H1 (cell line): ENCODE results near the gene APOL4. TPM values are rescaled to one million over a fixed set of nuclear protein-coding genes. Genes with fewer than 3 reads are reported as not detected.

Experiments
- CTCF ChIA-PET: fragments of 300-600 bp; sonication (Branson Sonifier 250); formaldehyde crosslinking; loops from one replicate; lab custom pipeline; 2021; ENCODE audit not compliant: partially characterized antibody; lab: Charles Lee
- POLR2A ChIA-PET: fragments of 300-600 bp; sonication (Branson Sonifier 250); formaldehyde crosslinking; loops from one replicate; lab custom pipeline; 2021; ENCODE audit warnings: inconsistent platforms; ENCODE audit not compliant: partially characterized antibody; lab: Charles Lee
- DNase-seq, 2 experiments: peaks; one replicate each; pipeline versions ENCODE4 v3.0.0 to v3.0.0-alpha.2; 2010 to 2022; ENCODE audit warnings: low spot score in 2 of 2, low read depth in 1 of 2, mixed read lengths in 1 of 2
- FAIRE-seq: peaks from 2 replicates; lab custom pipeline; 2011; peaks lifted over from hg19 to GRCh38; lab: Jason Lieb, UNC
- H2AFZ ChIP-seq: 2 replicates; pipeline ENCODE4 v1.8.1; 2012; ENCODE audit warnings: low read length, inconsistent platforms
- H2AK5ac ChIP-seq: 2 replicates; pipeline ENCODE4 v1.6.1; 2013; ENCODE audit warnings: low read depth, low read length
- H2BK120ac ChIP-seq: replicated peaks from 2 replicates; pipeline ENCODE3; 2013; ENCODE audit warnings: low read depth, low read length, inconsistent platforms
- H2BK12ac ChIP-seq: 2 replicates; pipeline ENCODE4 v1.6.1; 2013; ENCODE audit warnings: low read depth, low read length
- H2BK15ac ChIP-seq: 2 replicates; pipeline ENCODE4 v1.6.1; 2013; ENCODE audit warnings: low read length
- H2BK20ac ChIP-seq: 2 replicates; pipeline ENCODE4 v1.6.1; 2013; ENCODE audit warnings: low read length
- H2BK5ac ChIP-seq: 2 replicates; pipeline ENCODE4 v1.6.1; 2013; ENCODE audit warnings: low read depth, low read length
- H3K14ac ChIP-seq: 2 replicates; pipeline ENCODE4 v1.6.1; 2013; ENCODE audit warnings: inconsistent platforms; ENCODE audit not compliant: insufficient read length
- H3K18ac ChIP-seq: 2 replicates; pipeline ENCODE4 v1.6.1; 2013; ENCODE audit warnings: low read length; ENCODE audit errors: extremely low read depth
- H3K23ac ChIP-seq: 2 replicates; pipeline ENCODE4 v1.6.1; 2013; ENCODE audit warnings: inconsistent platforms; ENCODE audit not compliant: insufficient read length
- H3K23me2 ChIP-seq: 2 replicates; pipeline ENCODE4 v1.6.1; 2013; ENCODE audit warnings: low read depth, low read length
- H3K27ac ChIP-seq: 2 replicates; pipeline ENCODE4 v1.6.1; 2011; ENCODE audit warnings: low read depth, low read length, inconsistent platforms
- H3K27me3 ChIP-seq, 4 experiments: replicated peaks in 1 of 4; 1 replicate in 1 of 4; 2 replicates in 3 of 4; pipeline versions ENCODE4 v1.6.1 to v1.8.1; 2011 to 2013; ENCODE audit warnings: low read length in 3 of 4, mild to moderate bottlenecking in 3 of 4, inconsistent platforms in 2 of 4, mixed read lengths in 2 of 4, moderate library complexity in 1 of 4; ENCODE audit not compliant: control insufficient read depth in 3 of 4, insufficient read depth in 3 of 4; ENCODE audit errors: extremely low read depth in 1 of 4
- H3K36me3 ChIP-seq, 4 experiments: 2 replicates each; pipeline versions ENCODE4 v1.6.1 to v1.8.1; 2011 to 2013; ENCODE audit warnings: mild to moderate bottlenecking in 4 of 4, low read length in 3 of 4, moderate library complexity in 2 of 4, control low read depth in 1 of 4, inconsistent platforms in 1 of 4; ENCODE audit not compliant: insufficient read depth in 4 of 4, control insufficient read depth in 2 of 4
- H3K4ac ChIP-seq: replicated peaks from 2 replicates; pipeline ENCODE3; 2013; ENCODE audit warnings: low read length, low read depth, mixed read lengths, inconsistent platforms; ENCODE audit not compliant: insufficient read length
- H3K4me1 ChIP-seq, 4 experiments: replicated peaks in 1 of 4; 1 replicate in 1 of 4; 2 replicates in 3 of 4; pipeline versions ENCODE4 v1.6.1 to v1.8.1; 2011 to 2013; ENCODE audit warnings: low read length in 3 of 4, inconsistent platforms in 2 of 4, mixed read lengths in 1 of 4; ENCODE audit not compliant: insufficient read depth in 4 of 4, control insufficient read depth in 3 of 4
- H3K4me2 ChIP-seq, 2 experiments: 2 replicates each; pipeline versions ENCODE4 v1.6.1 to v1.8.1; 2011 to 2013; ENCODE audit warnings: low read depth in 2 of 2, low read length in 2 of 2, control low read depth in 1 of 2, inconsistent platforms in 1 of 2, mild to moderate bottlenecking in 1 of 2; ENCODE audit not compliant: insufficient read depth in 1 of 2
- H3K4me3 ChIP-seq, 4 experiments: fragments of 200-600, 300-600 bp in 1 of 4; sonication (generic), shearing (Covaris generic), sonication (Bioruptor Twin) in 1 of 4; 2 replicates each; pipeline versions ENCODE4 v1.5.1 to v1.8.1; 2011 to 2016; ENCODE audit warnings: low read length in 4 of 4, low read depth in 3 of 4, control low read depth in 2 of 4, inconsistent platforms in 2 of 4, mild to moderate bottlenecking in 2 of 4, mixed read lengths in 1 of 4, moderate library complexity in 1 of 4; ENCODE audit not compliant: insufficient read depth in 2 of 4; ENCODE audit errors: extremely low read depth in 1 of 4
- H3K56ac ChIP-seq: replicated peaks from 2 replicates; pipeline ENCODE3; 2013; ENCODE audit warnings: low read depth, mild to moderate bottlenecking, mixed read lengths, low read length, inconsistent platforms; ENCODE audit not compliant: insufficient read length
- H3K79me1 ChIP-seq: 2 replicates; pipeline ENCODE4 v1.6.1; 2013; ENCODE audit warnings: low read depth, low read length, control low read depth
- H3K79me2 ChIP-seq, 2 experiments: 2 replicates each; pipeline versions ENCODE4 v1.6.1 to v1.8.1; 2012 to 2013; ENCODE audit warnings: low read length in 2 of 2, mild to moderate bottlenecking in 2 of 2, inconsistent platforms in 1 of 2; ENCODE audit not compliant: insufficient read depth in 2 of 2, control insufficient read depth in 1 of 2
- H3K9ac ChIP-seq, 4 experiments: replicated peaks in 1 of 4; 1 replicate in 1 of 4; 2 replicates in 3 of 4; pipeline versions ENCODE4 v1.6.1 to v1.8.1; 2011 to 2013; ENCODE audit warnings: low read depth in 3 of 4, low read length in 3 of 4, control low read depth in 2 of 4, mild to moderate bottlenecking in 2 of 4, moderate library complexity in 2 of 4, inconsistent platforms in 1 of 4; ENCODE audit errors: extremely low read depth in 1 of 4
- H3K9me3 ChIP-seq, 2 experiments: 2 replicates each; pipeline versions ENCODE4 v1.6.1 to v1.8.1; 2012 to 2013; ENCODE audit warnings: mild to moderate bottlenecking in 2 of 2, moderate library complexity in 2 of 2, control low read depth in 1 of 2, inconsistent platforms in 1 of 2, low read depth in 1 of 2, low read length in 1 of 2, mixed read lengths in 1 of 2; ENCODE audit not compliant: insufficient read depth in 2 of 2
- H4K20me1 ChIP-seq, 2 experiments: replicated peaks in 1 of 2; 2 replicates each; pipeline versions ENCODE3 to v1.8.1; 2011 to 2013; ENCODE audit warnings: inconsistent platforms in 2 of 2, low read length in 2 of 2, mild to moderate bottlenecking in 1 of 2; ENCODE audit not compliant: insufficient read depth in 2 of 2, control insufficient read depth in 1 of 2
- H4K5ac ChIP-seq: 2 replicates; pipeline ENCODE4 v1.6.1; 2013; ENCODE audit warnings: low read length, low read depth, mixed read lengths, inconsistent platforms; ENCODE audit not compliant: insufficient read length
- H4K8ac ChIP-seq: 2 replicates; pipeline ENCODE4 v1.8.0; 2013; ENCODE audit warnings: mild to moderate bottlenecking, moderate library complexity, low read length, inconsistent platforms; ENCODE audit not compliant: insufficient read depth; ENCODE audit errors: extremely low read depth
- H4K91ac ChIP-seq: replicated peaks from 2 replicates; pipeline ENCODE3; 2013; ENCODE audit warnings: low read length, mixed read lengths, inconsistent platforms; ENCODE audit not compliant: insufficient read length
- ASH2L ChIP-seq: fragments of 200-600, 300-600 bp; sonication (generic); IDR thresholded peaks from one replicate; pipeline ENCODE4 v1.7.1; 2017; ENCODE audit warnings: low read length
- CBX8 ChIP-seq: fragments of 300-800, 300-1000 bp; sonication (generic); IDR thresholded peaks from 2 replicates; pipeline ENCODE4 v1.7.1; 2016; ENCODE audit warnings: low read depth, low read length, borderline replicate concordance
- CHD2 ChIP-seq: IDR thresholded peaks from 2 replicates; pipeline ENCODE4 v1.6.1; 2012; ENCODE audit warnings: low read length, improper control_type of control experiment
- EZH2 ChIP-seq: fragments of 200-600 bp; sonication (generic); IDR thresholded peaks from 2 replicates; pipeline ENCODE4 v1.7.1; 2012; ENCODE audit warnings: low read depth, mild to moderate bottlenecking, moderate library complexity, low read length, inconsistent platforms; ENCODE audit not compliant: severe bottlenecking
- NANOG ChIP-seq: IDR thresholded peaks from 2 replicates; pipeline ENCODE4 v1.6.1; 2011; ENCODE audit warnings: low read length, low read depth, mild to moderate bottlenecking, inconsistent platforms; ENCODE audit not compliant: insufficient read depth, poor library complexity, severe bottlenecking
- NRF1 ChIP-seq: IDR thresholded peaks from 2 replicates; pipeline ENCODE4 v1.6.1; 2011; ENCODE audit warnings: mild to moderate bottlenecking, low read depth, low read length, improper control_type of control experiment
- SAP30 ChIP-seq: fragments of 300-600 bp; sonication (generic); IDR thresholded peaks from 2 replicates; pipeline ENCODE4 v1.7.1; 2012; ENCODE audit warnings: low read length, moderate library complexity, mild to moderate bottlenecking, inconsistent platforms; ENCODE audit not compliant: insufficient read depth, insufficient replicate concordance
- TAF1 ChIP-seq: IDR thresholded peaks from 2 replicates; pipeline ENCODE4 v1.6.1; 2011; ENCODE audit warnings: mild to moderate bottlenecking, low read depth, low read length
- WGBS, 2 experiments: shearing (Covaris generic) in 1 of 2; methylation state at CpG; one replicate each; pipeline versions ENCODE4 v1.1.6 to v1.1.7; 2013 to 2015; ENCODE audit warnings: low lambda C conversion rate in 2 of 2, mixed read lengths in 2 of 2, inconsistent platforms in 1 of 2, low coverage in 1 of 2, missing lambda C conversion rate in 1 of 2; ENCODE audit not compliant: insufficient replicate concordance in 2 of 2, insufficient coverage in 1 of 2, insufficient read length in 1 of 2; ENCODE audit errors: extremely low coverage in 1 of 2, missing lambda C conversion rate in 1 of 2; 5-methylcytosine and 5-hydroxymethylcytosine counted together
- polyA plus RNA-seq, 7 experiments: library from polyadenylated mRNA; depleted of rRNA in 3 of 7; stranded (reverse) in 5 of 7; unstranded in 2 of 7; fragments of >200 nt in 5 of 7; fragments of 200-250 nt in 2 of 7; gene quantifications; 1 replicate in 5 of 7; 2 replicates in 1 of 7; 4 replicates in 1 of 7; pipeline versions ENCODE4 v1.2.1 to v1.2.3, GENCODE V29; 2011 to 2013; ENCODE audit warnings: missing spikeins in 2 of 7, mixed read lengths in 2 of 7
- total RNA-seq: library from RNA; stranded (reverse); fragmentation: NEBNext Ultra II Directional; extraction: Animal tissue kit (Norgen Biotek cat#: 25700); gene quantifications from 2 replicates; pipeline ENCODE4 v1.2.1, GENCODE V29; 2021
- TF ChIP-seq, protein P1 (sequence below): IDR thresholded peaks from 2 replicates; pipeline ENCODE4 v1.6.1; 2011; ENCODE audit warnings: low read depth, mild to moderate bottlenecking, low read length; ENCODE audit not compliant: insufficient read depth
- TF ChIP-seq, protein P2 (sequence below): IDR thresholded peaks from 2 replicates; pipeline ENCODE4 v1.6.1; 2012; ENCODE audit warnings: low read length, inconsistent platforms

The APOL4 gene
- total and polyA plus RNA-seq, 2 of the 8 experiments (the other 6 are each of a cell fraction or from before 2014, with no cell fraction given), result 0.02 TPM; not detected in 1

DNA sequence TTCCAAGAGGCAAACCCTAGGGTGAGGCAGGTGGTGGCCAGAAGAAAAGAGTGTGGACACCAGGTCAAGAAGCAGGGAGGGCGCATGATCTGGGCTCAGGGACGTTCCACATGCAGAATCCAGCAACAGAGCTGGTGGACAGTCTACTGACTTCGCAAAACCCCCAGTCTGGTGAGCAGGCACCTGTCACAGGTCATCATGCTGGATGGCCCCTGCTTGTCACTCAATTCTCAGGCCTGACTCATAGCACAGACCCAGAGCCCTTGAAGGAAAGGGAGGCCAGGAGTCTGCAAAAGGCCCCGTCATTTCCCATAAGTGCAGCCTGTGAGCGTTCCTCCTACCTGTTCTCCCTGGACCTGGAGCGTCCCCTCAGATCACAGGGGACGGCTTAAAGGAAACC lies 18.2 kb downstream of the APOL4 start:
- Histone ChIP-seq H3K14ac (no peak overlapping the region), H2AK5ac (no peak overlapping the region), H3K27ac (no peak overlapping the region), H3K18ac (no peak overlapping the region), H3K4me1 (no peaks in the 10 kb centered on the region), H3K79me1 (no peaks in the 10 kb centered on the region), H3K23ac (no peak overlapping the region), H3K79me2 (no peaks in the 10 kb centered on the region), H2BK15ac (peak overlapping the region; percentile 62; the same call in 1 of the 2 replicates), H2BK120ac (no peak overlapping the region), H4K5ac (no peak overlapping the region), H4K91ac (no peak overlapping the region), H4K8ac (no peak overlapping the region), H3K4me3 (no peak overlapping the region), H4K20me1 (no peaks in the 10 kb centered on the region), H2BK20ac (no peak overlapping the region), H3K36me3 (no peaks in the 10 kb centered on the region), H3K27me3 (no peaks in the 10 kb centered on the region; a peak in 1 of 7 replicates), H2AFZ (no peak overlapping the region), H3K4me2 (no peak overlapping the region), H3K56ac (no peak overlapping the region), H3K9me3 (no peaks in the 10 kb centered on the region), H3K4ac (no peak overlapping the region), H3K23me2 (no peaks in the 10 kb centered on the region), H2BK5ac (no peak overlapping the region), H3K9ac (no peak overlapping the region), H2BK12ac (no peak overlapping the region)
- POLR2A ChIA-PET, result interaction anchor here (1.4 kb wide), 1 partner anchor 76 kb away, joined by 3 read pairs; no protein-coding TSS in a partner anchor
- CTCF ChIA-PET, result interaction anchor here (1.0 to 8.1 kb wide), 9 partner anchors 10 to 103 kb away, joined by 3 to 86 read pairs (median 7); partner anchors contain the start of gene APOL3
- FAIRE-seq, result no peak
- no peak for DNase-seq
- TF ChIP-seq NRF1 (no peak), CHD2 (no peak), TAF1 (no peak), CBX8 (no peak), ASH2L (no peak), SAP30 (no peak), EZH2 (no peak), NANOG (no peak)
- TF ChIP-seq, protein P1, sequence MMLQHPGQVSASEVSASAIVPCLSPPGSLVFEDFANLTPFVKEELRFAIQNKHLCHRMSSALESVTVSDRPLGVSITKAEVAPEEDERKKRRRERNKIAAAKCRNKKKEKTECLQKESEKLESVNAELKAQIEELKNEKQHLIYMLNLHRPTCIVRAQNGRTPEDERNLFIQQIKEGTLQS, result no peak
- TF ChIP-seq, protein P2, sequence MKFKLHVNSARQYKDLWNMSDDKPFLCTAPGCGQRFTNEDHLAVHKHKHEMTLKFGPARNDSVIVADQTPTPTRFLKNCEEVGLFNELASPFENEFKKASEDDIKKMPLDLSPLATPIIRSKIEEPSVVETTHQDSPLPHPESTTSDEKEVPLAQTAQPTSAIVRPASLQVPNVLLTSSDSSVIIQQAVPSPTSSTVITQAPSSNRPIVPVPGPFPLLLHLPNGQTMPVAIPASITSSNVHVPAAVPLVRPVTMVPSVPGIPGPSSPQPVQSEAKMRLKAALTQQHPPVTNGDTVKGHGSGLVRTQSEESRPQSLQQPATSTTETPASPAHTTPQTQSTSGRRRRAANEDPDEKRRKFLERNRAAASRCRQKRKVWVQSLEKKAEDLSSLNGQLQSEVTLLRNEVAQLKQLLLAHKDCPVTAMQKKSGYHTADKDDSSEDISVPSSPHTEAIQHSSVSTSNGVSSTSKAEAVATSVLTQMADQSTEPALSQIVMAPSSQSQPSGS, result no peak
- WGBS, 2 experiments, result 75% methylated on average over 7 of the region's 7 CpGs; no CpG with 5 or more reads in 1 of the 2 experiments
